Activated T-helper 1 cell treated with Interleukin-2 at 50 U/mL for 16 hours (primary cell): Measurements from ENCODE around the gene TPCN1.

ENCODE experiments used
- DNase-seq: peaks from one replicate; pipeline ENCODE4 v3.0.0-alpha.2; 2020; ENCODE audit warnings: low read depth

The TPCN1 gene

DNA sequence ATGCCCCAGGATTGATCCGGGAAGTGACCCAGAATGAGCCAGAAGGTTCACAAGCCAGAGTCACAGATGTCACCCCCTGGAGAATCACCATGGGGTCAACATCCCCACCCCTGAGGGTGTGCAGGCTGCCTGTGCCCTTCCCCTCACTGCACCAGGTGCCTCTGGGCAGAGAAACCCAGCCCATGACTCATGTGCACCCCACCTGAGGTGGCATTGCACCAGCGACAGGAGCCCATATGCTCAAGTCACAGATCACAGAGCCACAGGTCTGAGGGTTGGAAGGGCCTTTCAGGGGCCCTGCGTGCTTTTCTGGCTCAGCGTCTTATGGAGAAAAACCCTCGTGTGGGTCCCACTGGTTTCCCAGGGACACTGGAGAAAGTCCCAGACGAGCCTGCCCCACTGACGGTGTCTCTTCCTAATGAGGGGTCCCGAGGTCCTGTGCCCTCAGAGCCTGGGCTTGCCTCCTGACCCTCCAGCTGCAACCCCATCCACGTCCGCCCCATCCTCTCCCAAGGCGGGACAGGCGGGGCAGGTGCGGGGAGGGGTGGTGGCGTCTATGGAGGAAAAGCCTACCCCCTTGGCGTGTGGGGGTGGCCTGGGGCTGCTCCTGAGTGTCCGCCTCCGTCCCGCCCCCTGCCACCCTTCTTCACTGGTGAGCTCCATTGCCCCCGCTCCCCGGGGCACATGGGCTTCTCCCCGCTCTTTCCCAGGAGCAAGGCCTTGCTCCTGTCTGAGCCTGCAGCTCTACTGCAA, 66.1 kb downstream of the TPCN1 start:
- no peak for DNase-seq

DNA sequence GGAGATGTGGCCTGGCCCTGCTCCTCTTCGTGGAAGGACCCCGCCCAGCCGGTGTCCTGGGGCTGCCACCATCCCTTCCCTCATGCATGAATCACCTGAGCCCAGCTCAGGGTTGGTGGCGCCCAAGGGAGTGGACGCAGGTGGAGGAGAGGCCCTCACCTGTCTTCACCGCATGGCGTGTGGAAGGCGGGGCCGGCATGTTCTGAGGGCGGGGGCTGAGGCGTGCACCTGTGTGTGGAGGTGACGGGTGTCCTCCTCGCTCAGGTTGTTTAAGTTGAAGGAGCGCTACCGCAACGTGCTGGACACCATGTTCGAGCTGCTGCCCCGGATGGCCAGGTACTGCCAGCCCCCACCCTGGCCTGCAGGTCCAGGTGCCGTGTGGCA, 66.6 kb downstream of the TPCN1 start:
- DNase-seq: no peak

DNA sequence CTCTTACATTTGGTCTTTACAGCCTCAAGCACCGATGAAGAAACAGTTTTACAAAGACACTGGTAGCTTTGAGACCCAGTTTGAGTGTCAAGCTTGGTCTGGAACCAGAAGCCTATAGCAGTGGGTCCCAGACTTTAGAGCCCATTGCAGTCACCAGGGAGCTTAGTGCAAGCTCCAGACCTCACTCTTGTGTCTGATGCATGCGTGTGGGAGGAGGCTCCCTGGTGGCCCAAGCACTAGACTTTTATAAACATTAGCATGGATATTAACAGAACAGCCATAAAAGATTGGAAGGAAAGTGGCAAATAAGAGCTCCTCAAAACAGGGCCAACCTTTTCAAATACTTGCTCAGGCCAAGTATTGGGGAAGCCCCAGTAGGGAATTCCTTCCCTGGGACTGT, 68.1 kb downstream of the TPCN1 start:
- no peak for DNase-seq

DNA sequence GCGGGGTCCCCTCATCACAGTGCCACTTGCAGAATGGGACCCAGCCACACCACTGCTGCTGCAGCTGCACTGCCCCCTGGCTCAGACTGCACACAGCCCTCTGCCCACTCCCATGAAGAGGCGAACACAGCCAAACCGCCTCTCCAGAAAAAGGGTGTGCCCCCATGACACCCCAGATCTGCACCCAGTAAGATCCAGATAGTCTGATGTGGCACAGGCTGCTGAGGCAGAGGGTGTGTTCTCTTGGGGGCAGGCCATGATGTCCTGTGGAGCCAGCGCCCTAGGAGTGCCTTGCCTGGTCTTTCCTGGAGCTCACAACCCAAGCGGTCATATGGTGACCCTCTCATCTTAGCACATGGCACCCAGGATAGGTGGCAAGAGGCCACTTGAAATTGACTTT, 69.2 kb downstream of the TPCN1 start:
- no peak for DNase-seq

DNA sequence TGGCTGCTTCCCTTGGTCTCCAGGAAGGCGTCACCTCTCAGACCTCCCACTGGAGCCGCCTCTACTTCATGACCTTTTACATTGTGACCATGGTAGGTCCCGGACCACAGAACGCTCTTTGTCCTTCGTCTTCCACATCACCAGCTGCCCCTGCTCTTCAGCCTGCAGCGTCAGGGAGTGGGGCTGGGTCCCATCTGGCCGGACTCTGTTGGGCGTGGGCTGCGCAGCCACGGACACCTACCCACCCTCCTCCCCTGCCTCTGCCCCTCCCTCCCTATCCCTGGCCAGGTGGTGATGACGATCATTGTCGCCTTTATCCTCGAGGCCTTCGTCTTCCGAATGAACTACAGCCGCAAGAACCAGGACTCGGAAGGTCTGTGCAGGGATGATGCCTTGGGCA, 70.3 kb downstream of the TPCN1 start:
- no peak for DNase-seq

DNA sequence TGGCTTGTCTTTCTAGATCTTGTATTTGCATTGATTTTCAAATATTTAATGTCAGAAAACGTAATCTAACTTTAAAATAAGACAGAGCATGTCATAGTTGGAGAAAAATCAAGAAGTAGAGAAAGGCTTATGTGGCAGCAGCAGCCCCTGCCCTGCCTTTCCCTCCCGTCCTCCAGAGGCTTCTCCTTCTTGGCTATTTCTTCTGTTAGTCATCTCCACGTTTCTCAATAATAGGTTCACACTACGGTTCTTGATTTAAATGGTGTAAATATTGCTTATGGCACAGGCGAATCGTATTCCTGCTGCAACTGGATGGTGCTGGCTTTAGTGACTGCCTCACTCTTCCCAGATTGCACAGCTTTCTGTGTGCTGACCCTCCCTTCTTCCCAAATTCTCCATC, 70.8 kb downstream of the TPCN1 start:
- DNase-seq: no peak

DNA sequence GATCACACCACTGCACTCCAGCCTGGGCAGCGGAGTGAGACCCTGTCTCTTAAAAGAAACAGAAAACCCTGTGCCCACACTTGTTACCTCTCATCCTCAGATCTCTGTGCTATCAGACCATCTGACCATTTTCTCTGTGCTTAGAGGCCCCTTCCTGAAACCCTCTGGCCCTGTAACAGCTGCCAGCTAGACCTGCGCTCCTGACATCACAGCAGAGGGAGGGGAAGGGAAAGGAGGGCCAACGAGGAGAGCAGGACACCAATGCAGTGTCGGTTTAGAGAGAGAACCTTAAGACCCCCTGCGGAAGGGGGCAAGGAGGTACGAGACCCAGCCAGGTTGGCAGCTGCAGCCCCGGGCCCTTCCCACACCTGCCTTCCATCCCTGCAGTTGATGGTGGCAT, 71.3 kb downstream of the TPCN1 start:
- no peak for DNase-seq

DNA sequence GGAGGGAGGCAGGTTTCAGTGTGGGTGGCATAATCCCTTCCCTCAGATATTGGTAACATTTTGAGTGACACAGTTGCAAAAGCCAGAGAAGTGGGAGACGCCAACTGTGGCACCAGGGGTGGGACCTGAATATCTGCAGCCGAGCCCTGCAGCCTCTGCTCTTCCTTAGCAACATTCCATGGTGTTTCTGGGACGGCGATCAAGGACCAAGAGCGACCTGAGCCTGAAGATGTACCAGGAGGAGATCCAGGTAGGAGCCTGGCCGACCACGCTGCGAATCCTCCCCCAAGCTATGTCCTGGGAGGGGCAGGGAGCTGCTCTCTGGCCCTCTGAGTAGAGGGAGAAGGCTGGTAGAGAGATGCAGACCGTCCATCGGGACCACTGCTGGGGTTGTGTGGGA, 71.8 kb downstream of the TPCN1 start:
- DNase-seq: no peak

- no peak for DNase-seq
Observed at GRCh38 chr12:113295886-113296556, 74.8 kb downstream of the TPCN1 start.

GRCh38 chr12:113296557-113297213, 75.4 kb downstream of the TPCN1 start:
- no peak for DNase-seq

- DNase-seq: no peak
Observed at GRCh38 chr12:113297214-113297587, 75.9 kb downstream of the TPCN1 start.

- no peak for DNase-seq
Observed at GRCh38 chr12:113297621-113298471, 76.6 kb downstream of the TPCN1 start.

DNA sequence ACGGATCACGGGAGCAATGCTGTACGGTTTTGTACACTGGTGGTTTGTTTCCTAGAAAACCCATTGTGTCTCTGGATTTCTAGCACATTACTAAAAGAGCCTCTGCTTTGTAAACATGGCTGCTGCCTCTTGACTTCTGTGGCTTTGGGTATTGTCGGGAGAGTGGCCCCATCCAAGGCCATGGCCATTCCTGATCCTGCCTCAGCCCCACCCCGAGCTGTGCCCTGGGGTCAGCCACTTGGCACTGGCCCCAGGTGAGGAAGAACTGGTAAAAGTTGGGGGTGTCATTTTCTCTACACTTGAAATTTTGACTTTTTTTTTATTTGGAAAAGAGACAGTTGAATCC, 77.2 kb downstream of the TPCN1 start:
- DNase-seq: no peak

- no peak for DNase-seq
Observed at GRCh38 chr12:113298861-113299545, 77.7 kb downstream of the TPCN1 start.

GRCh38 chr12:113299619-113300237, 78.5 kb downstream of the TPCN1 start:
- DNase-seq: no peak

- no peak for DNase-seq
Observed at GRCh38 chr12:113301811-113302210, 80.5 kb downstream of the TPCN1 start.

- no peak for DNase-seq
Observed at GRCh38 chr12:113302466-113302865, 81.2 kb downstream of the TPCN1 start.

- DNase-seq: no peak
Observed at GRCh38 chr12:113302886-113303640, 81.8 kb downstream of the TPCN1 start.

DNA sequence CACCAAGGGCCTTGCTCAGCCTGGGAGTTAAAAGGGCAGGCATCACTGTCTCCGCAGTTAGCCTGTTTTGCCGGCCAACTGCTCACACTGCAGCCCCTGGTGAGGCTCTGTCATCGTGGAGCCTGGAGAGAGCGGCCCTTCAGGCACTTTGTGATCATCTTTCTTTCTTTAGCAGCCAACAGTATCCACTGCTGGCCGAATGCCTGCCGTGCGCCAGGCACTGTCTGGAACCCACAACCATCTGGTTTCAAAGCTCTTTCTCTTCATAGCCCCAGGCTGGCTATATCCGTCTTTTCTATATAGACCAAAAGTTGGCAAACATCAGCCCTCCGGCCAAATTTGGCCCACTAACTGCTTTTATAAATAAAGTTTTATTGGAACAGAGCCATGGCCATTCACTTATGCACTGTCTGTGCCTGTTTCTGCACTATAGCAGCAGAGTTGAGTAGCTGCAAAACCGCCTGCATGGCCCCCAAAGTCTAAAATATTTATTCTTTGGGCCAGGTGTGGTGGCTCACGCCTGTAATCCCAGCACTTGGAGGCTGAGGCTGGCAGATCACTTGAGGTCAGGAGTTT, 84.1 kb downstream of the TPCN1 start:
- no peak for DNase-seq

DNA sequence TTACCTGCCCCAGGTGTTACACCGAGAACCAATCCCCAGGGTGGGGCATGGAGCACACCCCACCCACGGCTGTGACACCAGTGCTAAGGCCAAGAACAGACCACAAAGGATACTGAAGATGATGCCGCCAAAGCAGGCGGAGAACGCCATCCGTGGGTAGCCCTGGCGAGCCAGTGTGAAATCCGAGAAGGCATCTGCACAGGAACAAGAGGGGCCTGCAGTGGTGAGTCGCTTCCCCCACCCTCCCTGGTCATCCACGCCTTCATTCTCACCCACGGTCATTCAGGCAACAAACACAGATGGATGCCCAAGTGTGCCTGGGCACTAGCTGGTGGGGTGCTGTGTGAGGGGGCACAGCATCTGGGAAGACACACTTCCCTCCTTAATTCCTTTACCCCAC, 85.1 kb downstream of the TPCN1 start:
- no peak for DNase-seq
